NCI-H460 (cell line): ENCODE measurements around the gene COL13A1. TPM values are rescaled to one million over a fixed set of nuclear protein-coding genes. Genes with fewer than 3 reads are reported as not detected.
A peak's percentile ranks its signal among the peaks of the same experiment; 100 is the strongest.

ENCODE experiments used
- DNase-seq: peaks from one replicate; pipeline ENCODE4 v3.0.0-alpha.2; 2016; ENCODE audit warnings: low read depth; ENCODE audit errors: extremely low read depth
- total RNA-seq: library from RNA; depleted of rRNA; stranded (reverse); fragments of >200 nt; shearing (Covaris generic); gene quantifications from 2 replicates; pipeline ENCODE4 v1.2.3, GENCODE V29; 2014; rRNA removed

COL13A1 gene
- total RNA-seq, 1 experiment from 2014 or later = 0.15 TPM

DNA sequence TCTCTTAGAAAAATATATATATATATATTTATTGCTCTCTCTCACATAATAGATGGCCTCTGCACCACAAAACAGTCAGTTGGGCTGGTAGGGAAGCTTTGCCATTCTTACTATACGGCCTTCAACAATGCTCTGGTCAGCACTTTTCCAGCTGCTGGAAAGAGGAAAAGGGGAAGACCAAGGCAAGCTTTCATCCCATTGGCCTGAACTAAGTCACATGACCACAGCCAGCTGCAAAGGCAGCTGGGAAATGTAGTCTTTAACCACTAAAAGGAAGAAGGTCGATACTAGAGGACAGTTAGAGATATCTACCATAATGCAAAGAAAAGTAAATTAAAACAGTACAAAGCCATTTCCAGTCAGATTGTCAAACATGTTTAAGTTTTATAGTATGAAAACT lies 192.6 kb downstream of the COL13A1 start:
- peak; percentile 65 for DNase-seq

- no peak for DNase-seq
Observed at GRCh38 chr10:69996611-69997010, 194.9 kb downstream of the COL13A1 start.

DNA sequence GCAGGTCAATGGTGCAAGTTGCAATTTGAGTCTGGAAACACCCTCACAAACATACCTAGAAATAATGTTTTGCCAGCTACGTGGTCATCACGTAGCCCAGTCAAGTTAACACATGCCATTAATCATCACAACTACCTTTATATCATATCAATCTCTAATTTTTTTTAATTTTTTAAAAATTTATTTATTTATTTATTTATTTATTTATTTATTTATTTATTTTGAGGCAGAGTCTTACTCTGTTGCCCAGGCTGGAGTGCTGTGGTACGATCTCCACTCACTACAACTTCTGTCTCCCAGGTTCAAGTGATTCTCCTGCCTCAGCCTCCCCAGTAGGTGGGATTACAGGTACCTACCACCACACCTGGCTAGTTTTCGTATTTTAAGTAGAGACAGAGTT lies 198.6 kb downstream of the COL13A1 start:
- no peak for DNase-seq

- DNase-seq = no peak
Observed at GRCh38 chr10:70007116-70007820, 205.6 kb downstream of the COL13A1 start.

Other genes starting within 250 kb of the COL13A1 start
- gene NEUROG3, start 228.5 kb upstream of the COL13A1 start, total RNA-seq = not detected in 2 replicates
- gene FAM241B, start 171.7 kb upstream of the COL13A1 start, total RNA-seq = 2.3 and 4.9 TPM in 2 replicates